GM18517 (cell line): Measurements from ENCODE around the gene LRRC43.
"Not testable (repeated sequence)": the region's sequence is repeated elsewhere in the genome, so short reads cannot be mapped to it uniquely, and the experiment has no call there.

Experiments
- ATAC-seq: cut with Tn5 transposase; IDR thresholded peaks from one replicate; pipeline ENCODE4 v1.9.1; 2021; ENCODE audit warnings: mild to moderate bottlenecking, moderate library complexity; ENCODE audit not compliant: unreplicated experiment

The LRRC43 gene

DNA sequence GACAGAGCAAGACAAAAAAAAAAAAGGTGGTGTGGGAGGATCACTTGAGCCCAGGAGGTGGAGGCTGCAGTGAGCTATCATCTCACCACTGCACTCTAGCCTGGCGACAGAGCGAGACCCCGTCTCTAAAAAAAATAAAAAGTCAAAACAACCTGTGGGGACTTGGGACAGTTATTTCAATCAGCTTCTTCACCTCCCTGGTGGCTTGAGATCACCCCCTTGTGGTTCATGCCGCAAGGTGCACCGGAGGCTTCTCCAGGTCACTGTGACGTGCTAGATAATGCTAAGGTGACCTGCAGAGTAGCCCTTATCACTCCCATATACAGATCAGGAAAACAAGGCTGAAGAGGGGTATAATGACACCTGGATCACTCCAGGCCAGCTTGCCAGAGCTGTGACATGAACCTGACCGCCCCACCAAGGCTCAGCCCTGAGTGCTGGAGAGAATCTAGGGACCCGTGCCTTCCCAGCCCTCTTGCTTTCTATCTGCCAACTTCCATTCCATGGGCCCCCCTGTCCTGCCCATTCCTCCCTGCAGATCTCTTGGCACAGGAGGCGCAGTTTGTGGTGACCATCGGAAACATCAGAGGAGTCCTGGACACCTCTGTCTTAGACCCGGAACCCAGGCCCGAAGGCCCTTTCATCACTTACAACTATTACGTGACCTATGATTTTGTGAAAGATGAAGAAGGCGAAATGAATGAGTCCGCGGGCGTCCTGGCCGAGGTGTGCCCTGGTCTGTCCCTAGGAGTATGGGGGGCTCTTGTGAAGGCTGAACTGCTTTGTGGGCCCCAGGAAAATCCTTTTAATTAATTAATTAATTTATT, 8.1 kb downstream of the LRRC43 start:
- ATAC-seq, result no peak

GRCh38 chr12:122192441-122192840, 9.5 kb downstream of the LRRC43 start:
- no peak for ATAC-seq

- ATAC-seq, result no peak
These were observed 11.9 kb downstream of the LRRC43 start for GRCh38 chr12:122194804-122195203.

GRCh38 chr12:122195405-122195804, 12.5 kb downstream of the LRRC43 start:
- ATAC-seq, result no peak

GRCh38 chr12:122197612-122197966, 14.7 kb downstream of the LRRC43 start:
- ATAC-seq, result no peak

- ATAC-seq, result no peak
These were observed 16.8 kb downstream of the LRRC43 start for GRCh38 chr12:122199484-122200355.

- ATAC-seq, result no peak
These were observed 17.7 kb downstream of the LRRC43 start for GRCh38 chr12:122200541-122201175.

DNA sequence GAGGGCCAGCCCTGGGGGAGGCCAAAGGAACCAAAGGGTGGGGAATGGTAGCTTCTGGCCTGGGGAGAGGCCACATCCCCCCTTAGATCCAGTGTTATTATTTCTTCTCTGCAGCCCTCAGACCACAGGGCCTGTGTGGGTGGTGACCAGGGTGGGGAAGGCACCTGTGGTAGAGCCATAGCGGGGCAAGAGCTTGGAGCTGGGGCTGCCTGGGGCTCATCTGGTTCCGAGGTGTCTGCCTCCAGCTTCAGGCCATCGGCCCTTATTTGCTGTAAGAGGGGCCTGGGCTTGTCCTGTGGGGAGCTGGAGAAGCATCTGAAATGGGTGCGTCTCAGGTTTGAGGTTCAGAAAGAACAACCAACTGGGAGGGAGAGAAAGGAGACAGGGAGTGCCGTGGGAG, 18.5 kb downstream of the LRRC43 start:
- no peak for ATAC-seq

DNA sequence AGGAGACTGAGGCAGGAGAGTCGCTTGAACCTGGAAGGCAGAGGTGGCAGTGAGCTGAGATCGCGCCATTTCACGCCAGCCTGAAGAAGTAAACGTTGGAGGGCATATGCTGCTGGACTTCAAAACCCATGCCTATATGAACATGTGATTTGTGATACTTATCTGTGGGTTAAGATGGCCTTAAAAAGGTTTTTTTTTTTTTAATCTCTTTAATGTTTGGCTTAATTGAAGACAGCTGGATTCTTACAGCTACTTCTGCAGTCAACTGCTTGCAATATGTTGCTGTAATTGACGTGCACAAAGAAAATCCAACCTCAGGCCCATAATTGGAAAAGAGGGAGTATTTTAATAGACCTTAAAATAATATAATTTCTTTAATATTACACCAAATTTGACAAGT, 19.1 kb downstream of the LRRC43 start:
- ATAC-seq, result no peak

- ATAC-seq, result not testable (repeated sequence)
These were observed 19.9 kb downstream of the LRRC43 start for GRCh38 chr12:122202811-122203210.

GRCh38 chr12:122203301-122204166, 20.6 kb downstream of the LRRC43 start, which contains the start of gene B3GNT4:
TSS of gene B3GNT4 (plus strand) at chr12:122203709. CDS start at chr12:122204619, 910 bp downstream.
- no peak for ATAC-seq

GRCh38 chr12:122204167-122205052, 21.5 kb downstream of the LRRC43 start:
- no peak for ATAC-seq

DNA sequence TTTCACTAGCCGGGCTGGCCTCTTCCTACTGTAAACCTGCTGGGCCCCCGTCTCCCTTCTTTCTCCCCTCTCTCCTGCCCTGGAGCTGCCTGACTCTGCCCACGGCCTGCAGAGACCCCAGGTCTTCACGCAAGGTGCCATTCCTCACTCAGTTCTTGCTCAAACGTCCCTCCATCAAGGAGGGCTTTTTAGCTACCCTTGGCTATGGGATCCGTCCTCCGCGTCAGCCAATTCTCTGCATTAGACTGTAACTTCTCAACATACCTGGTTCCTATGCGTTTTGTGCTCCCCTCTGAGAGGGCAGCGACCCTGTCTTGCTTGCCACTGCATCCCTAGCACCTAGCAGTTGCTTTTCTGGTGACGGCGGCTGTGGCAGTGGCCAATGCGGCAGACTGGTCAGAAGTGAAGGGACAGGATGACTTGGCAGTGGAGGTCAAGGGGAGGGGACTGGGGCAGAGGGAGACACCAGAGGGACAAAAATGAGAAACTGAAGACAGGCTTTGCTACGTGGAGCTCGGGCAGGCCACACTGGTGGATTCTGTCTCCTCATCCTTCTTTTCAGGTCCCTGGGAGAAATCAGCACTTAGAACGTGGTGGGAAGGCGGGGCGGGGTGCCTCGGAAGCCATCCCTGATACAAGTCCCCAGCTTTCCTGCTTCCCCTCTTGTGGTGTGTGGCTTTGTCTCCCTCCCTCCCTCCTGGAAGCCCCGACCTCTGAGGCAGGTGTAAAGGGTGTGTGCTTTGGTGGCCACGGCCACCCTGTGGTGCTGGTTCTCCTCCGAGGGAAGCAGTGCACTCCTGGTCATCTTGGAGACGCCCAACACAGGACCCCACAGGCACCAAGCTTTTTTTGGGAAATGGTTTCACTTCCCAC, 22.4 kb downstream of the LRRC43 start:
- ATAC-seq, result no peak

- no peak for ATAC-seq
These were observed 23.4 kb downstream of the LRRC43 start for GRCh38 chr12:122206111-122206881.

DNA sequence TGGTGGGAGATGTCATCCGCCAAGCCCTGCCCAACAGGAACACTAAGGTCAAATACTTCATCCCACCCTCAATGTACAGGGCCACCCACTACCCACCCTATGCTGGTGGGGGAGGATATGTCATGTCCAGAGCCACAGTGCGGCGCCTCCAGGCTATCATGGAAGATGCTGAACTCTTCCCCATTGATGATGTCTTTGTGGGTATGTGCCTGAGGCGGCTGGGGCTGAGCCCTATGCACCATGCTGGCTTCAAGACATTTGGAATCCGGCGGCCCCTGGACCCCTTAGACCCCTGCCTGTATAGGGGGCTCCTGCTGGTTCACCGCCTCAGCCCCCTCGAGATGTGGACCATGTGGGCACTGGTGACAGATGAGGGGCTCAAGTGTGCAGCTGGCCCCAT, 24.1 kb downstream of the LRRC43 start:
- no peak for ATAC-seq

DNA sequence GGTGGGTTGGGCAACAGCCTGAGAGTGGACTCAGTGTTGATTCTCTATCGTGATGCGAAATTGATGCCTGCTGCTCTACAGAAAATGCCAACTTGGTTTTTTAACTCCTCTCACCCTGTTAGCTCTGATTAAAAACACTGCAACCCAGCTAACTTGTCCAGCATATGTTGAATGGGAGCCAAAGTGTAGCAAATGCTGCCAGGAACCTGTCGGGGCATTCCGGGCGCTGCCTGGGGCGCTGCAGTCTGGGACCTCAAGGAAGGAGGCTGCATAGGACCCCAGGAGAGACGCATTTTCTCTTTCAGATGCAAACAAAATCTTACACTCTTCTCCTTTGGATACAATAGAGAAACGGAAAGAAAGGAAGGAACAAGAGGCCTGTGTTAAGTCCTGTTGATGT, 24.5 kb downstream of the LRRC43 start:
- ATAC-seq, result no peak

- ATAC-seq, result no peak
These were observed 25.3 kb downstream of the LRRC43 start for GRCh38 chr12:122208073-122208820.
